ENCODE results near the gene RABGEF1.
"Not testable (repeated sequence)": the region's sequence is repeated elsewhere in the genome, so short reads cannot be mapped to it uniquely, and the experiment has no call there.

Gene RABGEF1

DNA sequence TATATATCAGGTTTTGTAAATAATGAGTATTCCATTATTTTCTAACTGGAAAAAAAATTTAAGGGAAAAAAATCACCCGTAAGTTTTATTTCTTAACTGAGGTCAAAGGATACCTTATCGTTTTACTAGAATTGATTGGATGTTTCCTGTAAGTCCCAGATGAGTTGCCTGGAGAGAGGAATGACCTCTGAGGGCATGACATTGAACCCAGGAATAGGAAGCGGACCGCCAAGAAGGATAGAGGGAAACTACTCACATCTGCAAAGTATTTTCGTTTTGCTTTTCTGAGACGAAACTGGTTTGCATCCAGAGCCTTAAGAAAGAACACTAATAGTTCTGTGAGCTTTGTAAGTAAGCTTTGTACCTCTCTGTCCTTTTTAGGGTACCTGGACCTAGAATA, 17.4 kb downstream of the RABGEF1 start:
- Histone ChIP-seq H3K27me3 (ENCODE audit: insufficient read depth, low read depth) (no peaks in the 10 kb centered on the region), H3K36me3 (ENCODE audit: insufficient read depth) (no peaks in the 10 kb centered on the region), H3K4me3 (IDR thresholded peaks at IDR 0.05; ENCODE audit: insufficient read depth, low read depth, low read length) (no peak overlapping the region), H2AFZ (ENCODE audit: low read depth) (no peak overlapping the region), H3K27ac (no peak overlapping the region), H4K20me1 (ENCODE audit: insufficient read depth) (0 out of 2 replicates have a peak, but pooled peaks cover 3% of the 10 kb centered on the region), H3K9ac (no peak overlapping the region), H3K4me2 (no peak overlapping the region), H3K79me2 (ENCODE audit: insufficient read depth, low read depth) (peaks cover 24% of the 10 kb centered on the region; the same call in 1 of the 2 replicates), H3K4me1 (ENCODE audit: low read depth, poor library complexity, severe bottlenecking) (no peaks in the 10 kb centered on the region)
- TF ChIP-seq, protein P1, sequence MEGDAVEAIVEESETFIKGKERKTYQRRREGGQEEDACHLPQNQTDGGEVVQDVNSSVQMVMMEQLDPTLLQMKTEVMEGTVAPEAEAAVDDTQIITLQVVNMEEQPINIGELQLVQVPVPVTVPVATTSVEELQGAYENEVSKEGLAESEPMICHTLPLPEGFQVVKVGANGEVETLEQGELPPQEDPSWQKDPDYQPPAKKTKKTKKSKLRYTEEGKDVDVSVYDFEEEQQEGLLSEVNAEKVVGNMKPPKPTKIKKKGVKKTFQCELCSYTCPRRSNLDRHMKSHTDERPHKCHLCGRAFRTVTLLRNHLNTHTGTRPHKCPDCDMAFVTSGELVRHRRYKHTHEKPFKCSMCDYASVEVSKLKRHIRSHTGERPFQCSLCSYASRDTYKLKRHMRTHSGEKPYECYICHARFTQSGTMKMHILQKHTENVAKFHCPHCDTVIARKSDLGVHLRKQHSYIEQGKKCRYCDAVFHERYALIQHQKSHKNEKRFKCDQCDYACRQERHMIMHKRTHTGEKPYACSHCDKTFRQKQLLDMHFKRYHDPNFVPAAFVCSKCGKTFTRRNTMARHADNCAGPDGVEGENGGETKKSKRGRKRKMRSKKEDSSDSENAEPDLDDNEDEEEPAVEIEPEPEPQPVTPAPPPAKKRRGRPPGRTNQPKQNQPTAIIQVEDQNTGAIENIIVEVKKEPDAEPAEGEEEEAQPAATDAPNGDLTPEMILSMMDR (conservative IDR thresholded peaks at IDR 0.05; ENCODE audit: low read depth, low read length) = no peak

DNA sequence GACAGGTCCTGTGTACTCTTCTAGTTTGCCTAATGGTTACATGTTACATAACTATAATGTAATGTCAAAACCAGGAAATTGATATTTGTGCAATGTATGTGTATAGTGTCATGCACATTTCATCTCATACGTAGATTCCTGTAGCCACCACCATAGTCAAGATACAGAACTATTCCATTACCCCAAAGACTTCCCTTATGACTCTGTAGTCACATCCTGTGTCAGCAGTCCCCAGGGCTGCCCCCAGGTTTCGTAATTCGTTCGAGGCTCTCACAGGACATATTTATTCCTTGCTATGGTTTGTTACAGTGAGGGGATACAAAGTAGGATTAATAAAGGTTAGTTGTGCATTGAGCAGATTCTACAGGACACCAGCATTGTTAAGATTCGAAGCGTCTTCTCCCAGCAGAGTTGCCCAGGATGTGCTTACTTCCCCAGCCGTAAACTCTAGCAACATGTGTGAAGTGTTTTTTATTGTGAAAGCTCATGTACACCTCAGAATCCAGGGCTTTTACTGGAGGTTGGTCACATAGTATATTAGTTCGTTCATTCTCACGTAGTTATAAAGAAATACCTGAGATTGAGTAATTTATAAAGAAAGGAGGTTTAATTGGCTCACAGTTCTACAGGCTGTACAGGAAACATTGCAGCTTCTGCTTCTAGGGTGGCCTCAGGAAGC, 18.6 kb downstream of the RABGEF1 start:
- H3K79me2 ChIP-seq (ENCODE audit: insufficient read depth, low read depth) = peaks cover 21% of the 10 kb centered on the region; the same call in 1 of the 2 replicates
- H3K4me1 ChIP-seq (ENCODE audit: low read depth, poor library complexity, severe bottlenecking) = no peaks in the 10 kb centered on the region
- TF ChIP-seq, protein P1 (conservative IDR thresholded peaks at IDR 0.05; ENCODE audit: low read depth, low read length) = no peak
- no peaks in the 10 kb centered on the region for H3K36me3 ChIP-seq (ENCODE audit: insufficient read depth)
- no peak overlapping the region for H3K4me3 ChIP-seq (IDR thresholded peaks at IDR 0.05; ENCODE audit: insufficient read depth, low read depth, low read length)
- no peak overlapping the region for H2AFZ ChIP-seq (ENCODE audit: low read depth)
- no peak overlapping the region for H3K9ac ChIP-seq
- no peak overlapping the region for H3K27ac ChIP-seq
- H3K4me2 ChIP-seq = no peak overlapping the region
- no peaks in the 10 kb centered on the region for H3K27me3 ChIP-seq (ENCODE audit: insufficient read depth, low read depth)
- H4K20me1 ChIP-seq (ENCODE audit: insufficient read depth) = 0 out of 2 replicates have a peak, but pooled peaks cover 3% of the 10 kb centered on the region

DNA sequence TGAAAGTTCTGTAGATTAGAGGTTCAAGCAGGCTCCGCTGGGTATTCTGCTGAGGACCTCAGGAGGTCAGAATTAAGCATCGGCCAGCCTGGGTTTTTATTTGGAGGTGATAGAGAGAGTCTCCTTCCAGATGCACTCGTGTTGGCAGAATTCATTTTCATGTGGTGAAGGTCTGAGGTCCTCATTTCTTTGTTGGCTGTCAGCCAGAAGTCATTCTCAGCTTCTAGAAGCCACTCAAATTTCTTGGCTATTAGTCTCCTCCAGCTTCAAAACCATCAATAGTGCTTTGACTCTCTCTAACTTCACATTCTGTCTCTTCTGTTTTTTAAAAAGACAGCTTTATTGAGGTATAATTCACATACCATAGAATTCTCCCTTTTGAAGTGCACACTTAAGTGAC, 22.6 kb downstream of the RABGEF1 start:
- not testable (repeated sequence) for H3K4me3 ChIP-seq (IDR thresholded peaks at IDR 0.05; ENCODE audit: insufficient read depth, low read depth, low read length); H4K20me1 ChIP-seq (ENCODE audit: insufficient read depth); H3K36me3 ChIP-seq (ENCODE audit: insufficient read depth); H3K4me1 ChIP-seq (ENCODE audit: low read depth, poor library complexity, severe bottlenecking); H3K27ac ChIP-seq; H3K79me2 ChIP-seq (ENCODE audit: insufficient read depth, low read depth); H3K4me2 ChIP-seq; H2AFZ ChIP-seq (ENCODE audit: low read depth); H3K9ac ChIP-seq; H3K27me3 ChIP-seq (ENCODE audit: insufficient read depth, low read depth)

DNA sequence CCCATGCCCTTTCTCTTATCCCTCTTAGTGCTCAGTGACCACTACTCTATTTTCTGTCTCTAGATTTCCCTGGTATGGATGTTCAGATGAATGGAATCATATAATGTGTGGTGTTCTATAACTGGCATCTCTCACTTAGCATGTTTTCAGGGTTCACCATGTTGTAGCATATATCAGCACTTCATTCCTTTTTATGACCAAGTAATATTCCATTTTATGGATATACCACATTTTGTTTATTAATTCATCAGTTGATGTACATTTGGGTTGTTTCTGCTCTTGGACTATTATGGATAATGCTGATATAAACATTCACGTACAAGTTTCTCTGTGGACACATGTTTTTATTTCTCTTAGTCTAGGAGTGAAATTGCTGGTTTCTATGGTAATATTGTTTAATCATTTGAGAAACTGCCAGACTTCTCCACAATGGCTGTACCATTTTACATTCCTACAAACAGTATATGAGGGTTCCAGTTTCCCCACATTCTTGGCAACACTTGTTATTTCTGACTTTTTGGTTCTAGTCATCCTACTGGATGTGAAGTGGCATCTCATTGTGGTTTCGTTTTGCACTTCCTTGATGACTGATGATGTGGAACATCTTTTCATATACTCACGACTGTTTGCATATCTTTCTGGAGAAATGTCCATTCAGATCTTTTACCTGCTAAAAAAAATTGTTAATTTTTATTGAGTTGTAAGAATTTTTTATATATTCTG, 23.3 kb downstream of the RABGEF1 start:
- not testable (repeated sequence) for H3K27ac ChIP-seq; H3K79me2 ChIP-seq (ENCODE audit: insufficient read depth, low read depth)

DNA sequence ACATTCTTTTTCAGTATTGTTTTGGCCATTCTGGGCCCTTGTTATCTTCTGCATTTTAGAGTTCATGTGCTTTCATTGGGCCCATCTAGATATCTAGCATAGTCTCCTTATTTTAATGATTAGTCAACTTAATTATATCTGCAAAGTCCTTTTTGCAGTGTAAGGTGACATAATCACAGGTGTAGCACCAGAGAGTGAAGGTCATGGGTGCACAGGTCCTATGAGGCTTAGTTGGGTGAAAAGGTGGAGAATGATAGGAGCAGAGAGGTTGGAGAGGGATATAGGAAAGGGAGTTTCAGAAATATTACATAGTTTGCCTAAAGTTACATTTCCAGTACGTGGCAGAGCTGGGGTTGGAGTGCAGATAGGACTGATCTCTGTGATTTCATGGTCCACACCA, 24.4 kb downstream of the RABGEF1 start:
- not testable (repeated sequence) for H4K20me1 ChIP-seq (ENCODE audit: insufficient read depth); H3K4me2 ChIP-seq; H3K27ac ChIP-seq; H3K4me1 ChIP-seq (ENCODE audit: low read depth, poor library complexity, severe bottlenecking); H3K79me2 ChIP-seq (ENCODE audit: insufficient read depth, low read depth); H2AFZ ChIP-seq (ENCODE audit: low read depth); H3K36me3 ChIP-seq (ENCODE audit: insufficient read depth); H3K9ac ChIP-seq; H3K27me3 ChIP-seq (ENCODE audit: insufficient read depth, low read depth); H3K4me3 ChIP-seq (IDR thresholded peaks at IDR 0.05; ENCODE audit: insufficient read depth, low read depth, low read length)

More for the DNA sequence above, 23.3 kb downstream of the RABGEF1 start:
- H4K20me1 ChIP-seq (ENCODE audit: insufficient read depth); H2AFZ ChIP-seq (ENCODE audit: low read depth); H3K4me1 ChIP-seq (ENCODE audit: low read depth, poor library complexity, severe bottlenecking); H3K36me3 ChIP-seq (ENCODE audit: insufficient read depth); H3K4me3 ChIP-seq (IDR thresholded peaks at IDR 0.05; ENCODE audit: insufficient read depth, low read depth, low read length); H3K9ac ChIP-seq; H3K27me3 ChIP-seq (ENCODE audit: insufficient read depth, low read depth); H3K4me2 ChIP-seq: not testable (repeated sequence)

DNA sequence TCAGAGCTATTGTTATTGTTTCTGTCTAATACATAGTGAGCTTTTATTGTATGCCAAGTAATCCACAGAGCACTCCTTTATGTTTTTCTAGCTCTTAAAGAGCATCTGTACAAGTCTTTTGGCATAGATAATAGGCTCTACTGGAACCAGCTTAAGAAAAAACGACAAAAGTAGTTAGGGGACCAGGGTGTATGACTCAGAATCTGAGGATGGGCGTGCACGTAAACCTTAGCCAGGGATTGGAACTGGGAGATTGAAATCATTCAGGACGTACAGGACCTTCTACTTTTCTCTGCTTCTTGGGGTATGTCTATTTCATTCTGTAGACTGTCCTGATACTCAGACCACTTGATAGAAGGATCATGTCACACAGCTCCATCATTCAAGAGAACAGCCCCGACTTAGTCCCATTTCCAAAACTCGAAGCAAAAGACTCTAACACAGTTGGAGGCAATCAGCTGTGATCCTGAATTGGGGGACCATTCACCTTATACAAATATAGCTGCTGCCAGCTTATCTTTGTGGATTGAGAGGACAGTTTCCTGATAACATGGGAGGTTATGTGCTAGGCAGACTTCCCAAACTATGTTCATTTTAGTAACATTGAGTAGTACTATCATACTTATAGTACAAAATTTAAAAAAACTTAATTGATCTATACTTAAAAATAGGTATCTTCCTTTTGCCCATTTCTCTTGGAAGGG, 24.9 kb downstream of the RABGEF1 start:
- H3K27ac ChIP-seq; H4K20me1 ChIP-seq (ENCODE audit: insufficient read depth); H3K4me1 ChIP-seq (ENCODE audit: low read depth, poor library complexity, severe bottlenecking); H2AFZ ChIP-seq (ENCODE audit: low read depth); H3K4me3 ChIP-seq (IDR thresholded peaks at IDR 0.05; ENCODE audit: insufficient read depth, low read depth, low read length); H3K79me2 ChIP-seq (ENCODE audit: insufficient read depth, low read depth); H3K9ac ChIP-seq; H3K36me3 ChIP-seq (ENCODE audit: insufficient read depth); H3K27me3 ChIP-seq (ENCODE audit: insufficient read depth, low read depth); H3K4me2 ChIP-seq: not testable (repeated sequence)
